HepG2 (cell line): ENCODE measurements around the gene TCF12. TPM values are rescaled to one million over a fixed set of nuclear protein-coding genes. Genes with fewer than 3 reads are reported as not detected.

Experiments
- ATAC-seq: fragments of 200-7000 bp; cut with Tn5 transposase; 3 replicates; pipeline ENCODE4 v1.9.1; 2020; ENCODE audit warnings: mild to moderate bottlenecking, moderate library complexity
- BruUV-seq: library from RNA; stranded (reverse); fragments of 400-500 nt; replicated peaks from 2 replicates; lab custom pipeline; 2021; lab: Mats Ljungman, UMichigan
- CTCF ChIA-PET: fragments of 300-600 bp; formaldehyde crosslinking; extraction: SDS; loops from one replicate; lab custom pipeline; 2021; ENCODE audit warnings: low total read pairs, inconsistent platforms, low intra/inter-chr PET ratio; lab: Yijun Ruan, JAX
- POLR2A ChIA-PET: fragments of 350-600 bp; sonication (Branson Sonifier 250); formaldehyde crosslinking; loops from one replicate; lab custom pipeline; 2020; ENCODE audit warnings: antibody characterized with exemption, inconsistent platforms; lab: Yijun Ruan, JAX
- DNase-seq: peaks from one replicate; pipeline ENCODE4 v3.0.0-alpha.2; 2015; ENCODE audit warnings: low spot score
- FAIRE-seq: peaks from 3 replicates; lab custom pipeline; 2011; peaks lifted over from hg19 to GRCh38; lab: Jason Lieb, UNC
- H2AFZ ChIP-seq: one replicate; pipeline ENCODE4 v1.6.1; 2011; ENCODE audit warnings: low read length, inconsistent platforms
- H3K27ac ChIP-seq: fragments of 300-600 bp; 3 replicates; pipeline ENCODE4 v1.8.0; 2011; ENCODE audit warnings: mixed run types, mild to moderate bottlenecking, mixed read lengths, low read length, inconsistent platforms; ENCODE audit not compliant: insufficient read depth; ENCODE audit errors: extremely low read length
- H3K27me3 ChIP-seq, 2 experiments: fragments of 200-600 bp in 1 of 2; 2 replicates in 1 of 2; 3 replicates in 1 of 2; pipeline versions ENCODE4 v1.6.0 to v1.8.0; 2011; ENCODE audit warnings: low read length in 2 of 2, mild to moderate bottlenecking in 2 of 2, moderate library complexity in 2 of 2, inconsistent platforms in 1 of 2; ENCODE audit not compliant: insufficient read depth in 2 of 2, control insufficient read depth in 1 of 2
- H3K36me3 ChIP-seq, 2 experiments: fragments of 200-600 bp in 1 of 2; replicated peaks in 1 of 2; 2 replicates in 1 of 2; 3 replicates in 1 of 2; pipeline versions ENCODE4 v1.5.1 to v1.8.0; 2011; ENCODE audit warnings: low read length in 2 of 2, inconsistent platforms in 1 of 2; ENCODE audit not compliant: insufficient read depth in 2 of 2, control insufficient read depth in 1 of 2
- H3K4me1 ChIP-seq: 2 replicates; pipeline ENCODE4 v1.5.1; 2012; ENCODE audit warnings: low read length, inconsistent platforms; ENCODE audit not compliant: insufficient read depth
- H3K4me2 ChIP-seq: 2 replicates; pipeline ENCODE4 v1.6.0; 2011; ENCODE audit warnings: low read depth, low read length, inconsistent platforms
- H3K4me3 ChIP-seq, 3 experiments: fragments of 200-600 bp in 1 of 3; sonication (generic), shearing (Covaris generic) in 1 of 3; replicated peaks in 1 of 3; 2 replicates each; pipeline ENCODE4 v1.5.1; 2011 to 2016; ENCODE audit warnings: low read length in 3 of 3, inconsistent platforms in 2 of 3, low read depth in 2 of 3, mild to moderate bottlenecking in 2 of 3, control low read depth in 1 of 3, mixed read lengths in 1 of 3; ENCODE audit not compliant: insufficient read depth in 1 of 3
- H3K79me2 ChIP-seq: one replicate; pipeline ENCODE4 v1.6.1; 2011; ENCODE audit warnings: low read length, inconsistent platforms; ENCODE audit not compliant: insufficient read depth
- H3K9ac ChIP-seq: 2 replicates; pipeline ENCODE4 v1.6.0; 2011; ENCODE audit warnings: mild to moderate bottlenecking, low read depth, low read length, inconsistent platforms; ENCODE audit not compliant: insufficient read depth
- H3K9me3 ChIP-seq: 2 replicates; pipeline ENCODE4 v1.5.1; 2012; ENCODE audit warnings: mild to moderate bottlenecking, low read length
- H4K20me1 ChIP-seq: 2 replicates; pipeline ENCODE4 v1.6.0; 2011; ENCODE audit warnings: inconsistent platforms, mild to moderate bottlenecking, low read length, moderate library complexity; ENCODE audit not compliant: insufficient read depth
- CEBPZ ChIP-seq: IDR thresholded peaks from 2 replicates; pipeline ENCODE4 v1.6.1; 2012; ENCODE audit warnings: low read length, improper control_type of control experiment
- EZH2 ChIP-seq: conservative IDR thresholded peaks from 2 replicates; pipeline ENCODE4 v1.6.1; 2012; ENCODE audit warnings: mild to moderate bottlenecking, low read depth, low read length, moderate library complexity
- HNRNPH1 ChIP-seq: fragments of 200-400 bp; formaldehyde crosslinking; optimal IDR thresholded peaks from 2 replicates; pipeline ENCODE3; 2017; ENCODE audit warnings: mild to moderate bottlenecking, low read depth, low read length
- MIER3 ChIP-seq: IDR thresholded peaks from 2 replicates; pipeline ENCODE4 v1.6.1; 2016; ENCODE audit warnings: missing compliant biosample characterization, borderline replicate concordance
- NR2F2 ChIP-seq: IDR thresholded peaks from 2 replicates; pipeline ENCODE4 v1.6.1; 2012; ENCODE audit warnings: low read depth, inconsistent platforms, borderline replicate concordance
- PBX3 ChIP-seq: sonication (generic); formaldehyde crosslinking; IDR thresholded peaks from 2 replicates; pipeline ENCODE4 v1.8.1; 2023; ENCODE audit warnings: missing genetic modification reagents, inconsistent platforms, borderline replicate concordance
- RERE ChIP-seq: IDR thresholded peaks from 2 replicates; pipeline ENCODE4 v1.6.1; 2016; ENCODE audit warnings: low read depth, missing genetic modification reagents, missing compliant biosample characterization
- SRY ChIP-seq: sonication (generic); formaldehyde crosslinking; IDR thresholded peaks from 2 replicates; pipeline ENCODE4 v1.8.0; 2022; ENCODE audit warnings: mild to moderate bottlenecking, missing genetic modification reagents
- ZFP36L2 ChIP-seq: sonication (generic); formaldehyde crosslinking; IDR thresholded peaks from 2 replicates; pipeline ENCODE4 v1.4.0; 2020; ENCODE audit warnings: missing genetic modification reagents
- ZNF207 ChIP-seq: fragments of 450-650 bp; IDR thresholded peaks from 2 replicates; pipeline ENCODE4 v1.6.1; 2016; ENCODE audit warnings: antibody characterized with exemption, borderline replicate concordance
- ZNF562 ChIP-seq: sonication (generic); formaldehyde crosslinking; IDR thresholded peaks from 2 replicates; pipeline ENCODE4 v1.8.0; 2022; ENCODE audit warnings: missing genetic modification reagents, borderline replicate concordance
- ZNF615 ChIP-seq: sonication (generic); formaldehyde crosslinking; IDR thresholded peaks from 2 replicates; pipeline ENCODE4 v1.5.0; 2020; ENCODE audit warnings: mild to moderate bottlenecking, missing genetic modification reagents, borderline replicate concordance
- ZSCAN9 ChIP-seq: IDR thresholded peaks from 2 replicates; pipeline ENCODE4 v1.6.1; 2016; ENCODE audit warnings: borderline replicate concordance
- WGBS: methylation state at CpG from one replicate; pipeline ENCODE4 v1.1.6; 2017; ENCODE audit warnings: low lambda C conversion rate; 5-methylcytosine and 5-hydroxymethylcytosine counted together
- in situ Hi-C: cut with HindIII; loops from 2 replicates; pipeline ENCODE4 v1.10.0; 2017; ENCODE audit warnings: low pct_unique_long_range_greater_than_20kb; ENCODE audit not compliant: extremely low pct_ligation_motif_present
- intact Hi-C: fragments of 100-400 bp; cut with micrococcal nuclease; formaldehyde crosslinking; loops from one replicate; pipeline ENCODE4 v1.10.0; 2022; ENCODE audit not compliant: unreplicated experiment
- polyA plus RNA-seq, 8 experiments: library from polyadenylated mRNA; depleted of rRNA in 3 of 8; stranded (reverse) in 7 of 8; unstranded in 1 of 8; fragments of >200 nt; fragmentation: Illumina TruSeq in 4 of 8; extraction: Trizol in 4 of 8; gene quantifications; 2 replicates each; pipeline versions ENCODE4 v1.2.1 to v1.2.3, GENCODE V29; 2011 to 2016; ENCODE audit warnings: low read depth in 4 of 8, missing spikeins in 1 of 8, mixed read lengths in 1 of 8; ENCODE audit not compliant: insufficient read depth in 1 of 8
- total RNA-seq, 5 experiments: library from RNA; depleted of rRNA; stranded (reverse); fragments of >200 nt; fragmentation: Illumina TruSeq; extraction: Trizol; gene quantifications; 2 replicates each; pipeline ENCODE4 v1.2.3, GENCODE V29; 2016; ENCODE audit warnings: low read depth in 1 of 5

The TCF12 gene
- total and polyA plus RNA-seq, 2 of the 13 experiments (the other 11 are each of a cell fraction or from before 2014, with no cell fraction given): 48.6 to 51.1 TPM

GRCh38 chr15:56936929-56937328, 18.5 kb downstream of the TCF12 start:
- H2AFZ ChIP-seq: no peak overlapping the region
- no peak overlapping the region for H3K27ac ChIP-seq
- no peak for FAIRE-seq
- no peak for ATAC-seq
- ChIA-PET POLR2A (no interaction called here), CTCF (no interaction called here)
- intact Hi-C loops (no loop called here), in situ Hi-C loops (no loop called here)
- no peak overlapping the region for H3K9ac ChIP-seq
- H3K4me1 ChIP-seq: peaks cover 33% of the 10 kb centered on the region
- WGBS: 95% methylated on average over 5 of the region's 5 CpGs
- H3K4me3 ChIP-seq: no peak overlapping the region
- H3K36me3 ChIP-seq: peaks cover 4 to 5% of the 10 kb centered on the region in 2 experiments; a peak in 3 of 5 replicates
- H3K27me3 ChIP-seq: no peaks in the 10 kb centered on the region
- no peak for DNase-seq
- H3K4me2 ChIP-seq: no peak overlapping the region
- no TSS peak for BruUV-seq
- H3K9me3 ChIP-seq: no peaks in the 10 kb centered on the region
- no peak for TF ChIP-seq ZNF562 (CRISPR knock-in tag)
- TF ChIP-seq ZSCAN9 (CRISPR knock-in tag): no peak
- TF ChIP-seq ZNF615 (CRISPR knock-in tag): no peak
- no peak for TF ChIP-seq CEBPZ
- TF ChIP-seq HNRNPH1: no peak
- no peak for TF ChIP-seq NR2F2
- no peak for TF ChIP-seq MIER3 (CRISPR knock-in tag)
- TF ChIP-seq ZNF207: no peak
- TF ChIP-seq ZFP36L2 (CRISPR knock-in tag): no peak
- TF ChIP-seq RERE (CRISPR knock-in tag): no peak
- no peak for TF ChIP-seq EZH2
- no peak for TF ChIP-seq SRY (CRISPR knock-in tag)
- TF ChIP-seq PBX3 (CRISPR knock-in tag): no peak
- H3K79me2 ChIP-seq: peaks cover 93% of the 10 kb centered on the region
- H4K20me1 ChIP-seq: peaks cover 13% of the 10 kb centered on the region
